Stimulated activated CD8-positive, alpha-beta memory T cell treated with anti-CD3 and anti-CD28 coated beads, Interleukin-2, amount 100 ng/mL, for 48 hours (primary cell): ENCODE data around the gene SLC25A48.

ENCODE experiments used
- DNase-seq, 2 donors: peaks; one replicate each; pipeline ENCODE4 v3.0.0-alpha.2; 2020; ENCODE audit warnings: low read depth in 2 of 2

The SLC25A48 gene, protein sequence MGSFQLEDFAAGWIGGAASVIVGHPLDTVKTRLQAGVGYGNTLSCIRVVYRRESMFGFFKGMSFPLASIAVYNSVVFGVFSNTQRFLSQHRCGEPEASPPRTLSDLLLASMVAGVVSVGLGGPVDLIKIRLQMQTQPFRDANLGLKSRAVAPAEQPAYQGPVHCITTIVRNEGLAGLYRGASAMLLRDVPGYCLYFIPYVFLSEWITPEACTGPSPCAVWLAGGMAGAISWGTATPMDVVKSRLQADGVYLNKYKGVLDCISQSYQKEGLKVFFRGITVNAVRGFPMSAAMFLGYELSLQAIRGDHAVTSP

DNA sequence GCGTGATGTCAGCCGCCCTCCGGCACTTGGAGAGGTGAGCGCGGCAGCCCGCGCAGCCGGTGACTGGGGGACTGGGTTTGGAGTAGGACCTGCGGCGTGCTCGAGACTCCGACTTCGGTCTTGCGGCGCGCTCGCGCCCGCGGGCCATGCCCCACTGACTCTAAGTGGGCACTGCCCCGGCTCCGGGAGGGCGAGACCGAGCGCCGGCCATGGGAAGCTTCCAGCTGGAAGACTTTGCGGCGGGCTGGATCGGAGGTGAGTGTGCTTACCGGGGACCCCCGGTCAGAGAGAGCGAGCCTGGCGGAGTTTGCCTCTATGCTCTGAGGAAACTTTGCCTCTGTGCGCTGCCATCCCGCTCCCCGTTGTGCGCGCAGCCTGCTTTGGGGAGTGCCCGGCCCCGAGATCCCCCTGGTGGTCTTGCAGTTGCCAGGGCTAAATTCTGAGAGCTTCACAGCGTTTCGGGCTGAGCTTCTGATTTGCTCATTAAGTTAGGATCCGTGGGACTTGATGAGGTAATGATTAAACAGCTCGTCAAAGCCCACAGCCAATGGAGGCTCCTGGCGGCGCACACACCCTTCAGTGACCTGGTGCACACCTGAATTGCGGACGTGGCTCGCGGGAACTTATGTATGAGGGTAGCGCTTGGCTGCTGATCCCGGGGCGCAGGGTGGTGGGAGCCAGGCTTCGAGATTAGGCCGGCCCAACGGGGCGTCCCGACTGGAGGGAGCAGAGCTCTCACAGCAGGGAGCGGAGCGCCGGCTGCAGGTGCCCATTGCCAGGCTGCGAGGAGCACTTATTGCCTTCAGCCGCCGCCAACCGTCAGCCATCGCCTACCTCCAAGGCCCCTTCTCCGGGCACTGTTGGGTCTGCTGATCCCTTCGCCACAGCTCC lies at the start of gene SLC25A48:
Gene SLC25A48, plus strand, starts transcription at position 25 of the 891 bp plus-strand sequence. Its CDS starts 185 bp downstream, at position 210.
- DNase-seq = peak; percentile 35 to 45

DNA sequence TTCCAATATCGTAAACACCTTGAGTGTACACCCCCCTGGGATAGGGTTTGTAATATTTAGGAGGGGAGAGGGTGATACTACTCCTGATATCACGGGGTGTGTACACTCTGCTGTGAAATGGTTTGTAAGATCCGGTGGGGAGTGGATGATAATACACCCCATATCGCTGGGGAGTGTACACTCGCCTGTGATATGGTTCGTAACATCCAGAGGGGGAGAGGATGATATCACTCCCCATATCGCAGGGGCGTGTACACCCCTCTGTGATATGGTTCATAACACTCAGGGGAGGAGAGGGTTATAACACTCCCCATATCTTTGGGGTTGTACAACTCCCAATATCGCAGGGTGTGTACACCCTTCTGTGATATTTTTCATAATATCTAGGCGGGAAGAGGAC lies 33.8 kb upstream of the SLC25A48 start:
- no peak for DNase-seq

- DNase-seq = no peak
Observed at GRCh38 chr5:135810188-135810943, 24.1 kb upstream of the SLC25A48 start.

- DNase-seq = no peak
Observed at GRCh38 chr5:135811007-135811406, 23.5 kb upstream of the SLC25A48 start.

DNA sequence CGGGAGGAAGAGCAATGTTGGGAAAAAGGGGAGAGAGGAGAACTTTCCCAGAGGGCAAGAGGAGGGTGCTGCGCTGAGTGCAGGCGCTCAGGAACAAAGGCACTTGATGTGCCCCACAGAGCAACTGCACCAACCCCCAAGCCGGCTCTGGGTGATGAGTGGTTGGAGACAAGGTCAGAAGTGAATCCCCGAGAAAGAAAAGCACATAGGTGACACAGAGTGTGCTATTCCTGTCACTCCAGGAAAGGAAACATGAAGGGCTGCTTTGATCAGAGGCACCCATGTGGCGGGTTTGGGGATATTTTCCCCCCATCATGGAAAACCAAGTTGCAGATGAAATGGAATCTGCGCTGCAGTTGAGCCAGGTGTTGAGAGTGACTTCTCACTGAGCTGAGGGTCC lies 20.7 kb upstream of the SLC25A48 start:
- DNase-seq = no peak

DNA sequence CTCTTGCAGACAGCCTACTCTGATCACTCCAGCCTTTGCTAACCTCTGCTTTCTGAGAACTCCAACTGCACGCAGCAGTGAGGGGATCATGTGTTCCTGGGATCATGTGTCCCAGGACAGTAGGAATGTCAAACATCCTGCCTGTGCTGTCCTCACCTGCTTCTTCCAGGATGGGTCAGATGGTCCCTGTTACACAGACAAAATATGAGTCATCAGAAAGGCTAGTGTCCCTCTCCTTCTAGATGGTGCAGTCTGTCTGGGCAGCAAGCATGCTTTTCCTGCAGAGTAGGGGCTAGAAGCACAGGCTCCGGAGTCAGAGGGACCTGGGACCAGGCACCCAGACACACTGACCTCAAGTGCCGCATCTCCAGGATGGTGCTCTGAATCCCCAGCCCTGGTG lies 20.1 kb upstream of the SLC25A48 start:
- no peak for DNase-seq

- no peak for DNase-seq
Observed at GRCh38 chr5:135814812-135815211, 19.7 kb upstream of the SLC25A48 start.

DNA sequence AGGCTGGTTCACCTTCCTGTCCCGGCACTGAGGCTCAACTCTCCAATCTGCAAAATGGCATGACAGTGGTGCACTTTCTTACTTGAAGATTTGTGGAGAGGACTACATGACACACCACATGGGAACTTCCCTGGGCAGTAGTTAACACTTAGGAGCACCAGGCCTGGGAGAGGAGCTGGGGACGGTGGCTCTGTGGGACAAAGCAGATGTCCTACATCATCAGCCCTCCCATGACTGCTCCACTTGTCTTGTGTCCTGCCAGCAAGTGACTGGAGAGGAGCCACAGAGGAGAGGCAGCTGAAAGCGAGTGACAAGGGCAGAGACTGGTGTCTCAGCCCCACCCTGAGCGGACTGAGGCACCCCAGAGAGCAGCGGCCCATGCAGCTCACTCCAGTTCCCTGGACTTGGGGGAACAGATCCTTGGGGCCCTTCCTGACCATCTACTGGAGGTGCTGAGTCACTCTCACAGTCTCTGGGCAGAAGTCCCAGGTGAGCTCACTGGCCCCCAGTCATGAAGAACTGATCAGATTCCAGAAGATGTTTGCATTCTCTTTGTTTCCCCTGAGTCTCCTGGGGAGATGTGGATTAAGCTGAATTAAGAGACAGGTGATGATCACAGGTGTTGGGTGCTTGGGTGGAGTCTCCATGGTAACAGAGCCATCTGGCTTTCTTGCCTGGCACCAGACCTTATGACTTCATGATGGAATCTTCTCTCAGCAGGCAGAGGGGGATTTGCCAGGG lies 13.2 kb upstream of the SLC25A48 start:
- DNase-seq = no peak

DNA sequence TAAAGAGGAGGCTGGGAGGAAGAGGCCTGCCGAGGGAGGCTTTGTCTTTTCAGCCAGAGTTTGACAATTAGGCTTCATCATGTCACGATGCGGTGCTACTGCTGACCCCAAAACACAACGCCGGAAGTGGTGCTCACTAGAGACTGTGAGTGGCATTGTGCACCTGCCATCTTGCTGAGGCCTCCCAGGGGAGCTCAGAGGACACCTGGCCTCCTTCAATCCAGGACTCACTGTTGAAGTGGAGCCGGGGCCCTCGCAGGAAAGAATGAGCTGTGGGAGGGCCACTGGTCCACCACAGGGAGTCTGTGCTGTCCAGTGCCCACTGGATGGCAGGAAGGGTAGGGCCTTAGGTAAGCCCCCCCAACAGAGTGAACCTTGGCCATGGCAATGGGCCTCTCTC lies 12.7 kb upstream of the SLC25A48 start:
- DNase-seq = no peak

DNA sequence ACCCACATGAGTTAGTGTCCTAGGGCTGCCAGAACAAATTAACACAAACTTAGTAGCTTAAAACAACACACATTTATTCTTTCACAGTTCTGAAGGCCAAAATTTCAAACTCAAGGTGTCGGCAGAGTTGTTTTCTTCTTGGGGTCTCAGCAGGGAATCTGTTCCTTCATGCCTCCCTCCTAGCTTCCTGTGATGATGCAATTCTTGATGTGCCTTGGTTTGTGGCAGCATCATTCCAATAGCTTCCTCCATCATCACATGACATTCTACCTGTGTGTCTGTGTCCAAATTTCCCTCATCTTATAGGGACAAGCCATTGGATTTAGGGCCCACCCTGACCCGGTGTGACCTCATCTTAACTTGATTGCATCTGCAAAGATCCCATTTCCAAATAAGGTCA lies 12.2 kb upstream of the SLC25A48 start:
- DNase-seq = no peak

- no peak for DNase-seq
Observed at GRCh38 chr5:135822959-135823358, 11.5 kb upstream of the SLC25A48 start.

GRCh38 chr5:135823881-135824280 lies 10.6 kb upstream of the SLC25A48 start:
- no peak for DNase-seq

DNA sequence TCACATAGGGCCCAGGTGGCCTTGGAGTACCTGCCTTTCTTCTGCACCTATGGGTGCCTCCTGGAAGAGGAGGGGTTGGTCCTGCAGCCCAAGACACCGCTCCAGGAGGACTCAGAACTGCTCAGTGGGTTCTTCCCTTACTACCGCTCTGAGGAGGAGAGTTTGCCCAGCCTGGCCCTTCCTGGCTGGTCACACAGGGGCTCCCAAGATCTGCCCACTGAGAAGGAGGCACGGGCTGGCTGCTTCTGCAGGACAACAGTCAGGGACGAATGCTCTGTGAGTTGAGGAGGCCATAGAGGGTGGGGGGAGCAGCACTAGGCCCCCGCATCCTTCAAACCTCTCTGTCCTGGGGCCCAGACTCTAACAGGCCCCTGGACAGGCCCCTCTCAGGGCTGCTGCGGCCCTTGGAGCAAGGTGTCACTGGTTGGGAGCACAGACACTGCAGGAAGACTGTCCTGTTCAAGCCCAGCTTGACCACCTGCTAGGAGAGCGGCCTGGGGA lies 9.9 kb upstream of the SLC25A48 start:
- no peak for DNase-seq

DNA sequence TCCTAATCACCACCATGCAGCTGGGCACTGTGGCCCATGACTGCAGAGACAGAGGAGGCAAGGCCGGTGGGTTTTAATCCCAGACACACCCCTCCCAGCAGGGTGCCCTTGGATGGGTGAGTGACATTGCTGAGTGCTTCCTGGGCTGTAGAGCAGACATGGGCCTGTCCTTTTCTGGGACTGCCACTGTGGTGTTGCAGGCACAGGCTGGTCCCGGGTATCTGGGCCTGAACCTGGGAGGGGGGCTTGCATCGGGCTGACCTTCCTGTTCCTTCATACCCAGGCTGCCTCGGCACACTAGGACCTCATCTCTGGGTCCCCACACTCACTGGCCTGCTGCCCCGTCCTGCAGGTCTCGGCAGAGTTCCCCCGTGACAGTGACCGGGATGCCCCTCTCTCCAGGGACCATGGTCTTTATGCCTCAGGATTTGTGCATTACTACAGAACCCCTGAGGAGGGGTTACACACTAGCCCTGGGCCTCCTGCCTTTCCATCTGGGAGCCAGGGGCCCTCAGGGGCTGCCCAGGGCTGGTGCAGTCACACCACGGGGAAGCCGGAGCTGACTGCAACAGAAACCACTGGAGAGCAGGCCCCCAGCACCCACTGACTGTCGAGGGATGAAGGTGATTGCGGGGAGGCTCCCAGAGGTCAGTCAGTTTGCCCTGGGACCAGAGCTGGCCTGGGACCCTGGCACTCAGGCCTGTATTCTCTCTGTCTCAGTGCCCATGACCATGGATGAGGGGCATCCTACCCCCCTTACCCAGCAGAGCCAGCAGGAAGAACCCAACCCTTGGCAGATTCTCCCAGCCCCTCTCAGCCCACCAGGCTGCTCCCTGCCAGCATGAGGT lies 8.9 kb upstream of the SLC25A48 start:
- DNase-seq = no peak

GRCh38 chr5:135826221-135826525 lies 8.3 kb upstream of the SLC25A48 start:
- DNase-seq = no peak

DNA sequence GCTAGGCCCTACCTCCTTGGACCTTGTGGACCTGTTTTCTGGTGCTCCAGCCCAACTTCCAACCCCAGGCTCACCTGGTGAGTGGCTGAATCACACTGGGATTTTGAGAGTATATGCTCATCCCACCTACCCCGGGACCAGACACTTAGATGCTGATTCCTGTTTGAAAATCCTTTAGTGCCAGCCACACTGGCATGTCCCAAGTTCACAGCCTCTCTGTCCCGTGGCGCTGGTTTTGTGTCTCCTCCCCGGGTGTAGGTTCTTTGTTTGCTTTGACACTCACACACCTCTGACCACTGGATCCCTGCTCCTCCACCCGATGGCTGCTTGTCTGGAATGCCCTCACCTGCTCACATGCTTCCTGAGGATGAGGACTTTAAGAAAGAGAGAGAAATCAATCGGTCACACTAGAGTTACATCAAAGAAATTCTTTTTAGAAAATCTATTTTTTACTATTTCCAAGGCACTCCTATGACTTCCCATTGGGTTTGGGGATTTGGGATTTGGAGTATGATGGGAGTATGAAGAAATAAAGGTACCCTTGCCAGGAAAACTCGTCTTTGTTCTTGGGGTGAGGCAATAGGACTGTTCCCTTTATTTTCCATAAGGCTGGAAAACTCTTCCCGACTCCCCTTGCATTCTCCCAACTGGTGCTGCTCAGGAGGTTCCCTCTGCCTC lies 7.3 kb upstream of the SLC25A48 start:
- DNase-seq = no peak

GRCh38 chr5:135827965-135828781 lies 6.3 kb upstream of the SLC25A48 start:
- DNase-seq = no peak

DNA sequence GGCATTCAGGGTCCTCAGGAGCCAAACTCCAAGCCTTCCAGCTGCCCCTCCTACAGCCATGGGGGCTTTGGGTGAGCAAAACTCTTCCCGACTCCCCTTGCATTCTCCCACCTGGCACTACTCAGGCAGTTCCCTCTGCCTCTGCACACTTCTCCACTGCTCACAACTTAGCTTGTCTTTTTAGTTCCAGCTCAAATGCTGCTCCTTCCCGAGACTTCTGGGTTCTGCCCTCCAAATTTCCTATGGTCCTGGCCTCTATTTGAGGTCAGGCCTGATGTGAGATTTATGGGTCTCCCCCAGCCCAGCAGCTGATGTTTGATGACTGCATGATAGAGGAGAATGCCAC lies 5.7 kb upstream of the SLC25A48 start:
- DNase-seq = no peak

- no peak for DNase-seq
Observed at GRCh38 chr5:135829179-135829578, 5.3 kb upstream of the SLC25A48 start.
